Measurements from ENCODE around the gene GNAZ. TPM values are rescaled to one million over a fixed set of nuclear protein-coding genes. Genes with fewer than 3 reads are reported as not detected.

The GNAZ gene
- polyA plus RNA-seq, 2 of the 4 experiments (the other 2 are of a cell fraction), result 1.9 to 2.5 TPM

- no peak for FAIRE-seq
- 95% methylated on average over 4 of the region's 6 CpGs for WGBS (ENCODE audit: missing lambda C conversion rate)
- Histone ChIP-seq H3K4me2 (no peak overlapping the region), H3K27ac (no peak overlapping the region), H3K4me1 (peaks cover 7% of the 10 kb centered on the region; the same call in 1 of the 3 replicates), H3K4me3 (no peak overlapping the region), H3K9me3 (no peaks in the 10 kb centered on the region)
- DNase-seq (ENCODE audit: low read depth in 1 of 2, low spot score in 1 of 2), result no peak
- TF ChIP-seq RCOR1 (IDR thresholded peaks at IDR 0.05; ENCODE audit: low read depth, low read length), result no peak
- TF ChIP-seq FOSB (CRISPR knock-in tag; IDR thresholded peaks at IDR 0.05), result no peak
- ChIA-PET CTCF (interaction anchor here (0.8 kb wide), 1 partner anchor 23 kb away, joined by 4 read pairs; no protein-coding TSS in a partner anchor), POLR2A (interaction anchor here (0.6 kb wide), 1 partner anchor 132 kb away, joined by 3 read pairs; no protein-coding TSS in a partner anchor)
- ATAC-seq, result no peak
These were observed 80.4 kb downstream of the GNAZ start for GRCh38 chr22:23150762-23151161.

- no peak overlapping the region for H3K4me3 ChIP-seq
- CTCF ChIA-PET, result no interaction called here
- DNase-seq (ENCODE audit: low read depth in 1 of 2, low spot score in 1 of 2) (no peak), FAIRE-seq (no peak), ATAC-seq (no peak)
- no peaks in the 10 kb centered on the region for H3K4me1 ChIP-seq
- TF ChIP-seq RNF2 (IDR thresholded peaks at IDR 0.05; ENCODE audit: borderline replicate concordance, low read depth) (no peak), HES2 (IDR thresholded peaks at IDR 0.05) (no peak), KDM1A (IDR thresholded peaks at IDR 0.05; ENCODE audit: low read depth) (no peak), HOXB13 (CRISPR knock-in tag; IDR thresholded peaks at IDR 0.05; ENCODE audit: low read depth) (no peak), EP300 (IDR thresholded peaks at IDR 0.05) (no peak), BHLHE40 (IDR thresholded peaks at IDR 0.05; ENCODE audit: low read depth, low read length) (no peak)
- no peak overlapping the region for H3K4me2 ChIP-seq
- WGBS (ENCODE audit: missing lambda C conversion rate), result 81% methylated on average over 12 of the region's 16 CpGs
- H3K27ac ChIP-seq, result no peak overlapping the region
- POLR2A ChIA-PET, result no interaction called here
- H3K9me3 ChIP-seq, result no peaks in the 10 kb centered on the region
These were observed 81.5 kb downstream of the GNAZ start for GRCh38 chr22:23151827-23152226.

GRCh38 chr22:23152238-23153114 lies 82.2 kb downstream of the GNAZ start:
- no peak overlapping the region for H3K27ac ChIP-seq
- H3K4me3 ChIP-seq, result no peak overlapping the region
- no peaks in the 10 kb centered on the region for H3K9me3 ChIP-seq
- H3K4me1 ChIP-seq, result no peaks in the 10 kb centered on the region
- TF ChIP-seq CEBPB (IDR thresholded peaks at IDR 0.05), result no peak
- TF ChIP-seq MAZ (IDR thresholded peaks at IDR 0.05; ENCODE audit: borderline replicate concordance, low read depth, low read length), result no peak
- no peak for TF ChIP-seq MAFK (IDR thresholded peaks at IDR 0.05; ENCODE audit: partially characterized antibody)
- TF ChIP-seq PHF8 (IDR thresholded peaks at IDR 0.05; ENCODE audit: borderline replicate concordance, low read depth), result no peak
- TF ChIP-seq ATOH8 (CRISPR knock-in tag; IDR thresholded peaks at IDR 0.05; ENCODE audit: low read depth), result no peak
- no peak for TF ChIP-seq NPAS2 (CRISPR knock-in tag; IDR thresholded peaks at IDR 0.05; ENCODE audit: borderline replicate concordance)
- no peak for TF ChIP-seq KDM5A (IDR thresholded peaks at IDR 0.05)
- TF ChIP-seq SREBF2 (IDR thresholded peaks at IDR 0.05), result no peak
- no peak for TF ChIP-seq RNF2 (IDR thresholded peaks at IDR 0.05; ENCODE audit: borderline replicate concordance, low read depth)
- TF ChIP-seq ESRRA (IDR thresholded peaks at IDR 0.05; ENCODE audit: borderline replicate concordance, low read length), result no peak
- 88% methylated on average over 10 of the region's 19 CpGs for WGBS (ENCODE audit: missing lambda C conversion rate)
- ChIA-PET CTCF (interaction anchor here (1.3 kb wide), 1 partner anchor 10 kb away, joined by 5 read pairs; no protein-coding TSS in a partner anchor), POLR2A (no interaction called here)
- ATAC-seq (no peak), FAIRE-seq (no peak), DNase-seq (ENCODE audit: low read depth in 1 of 2, low spot score in 1 of 2) (no peak)
- no peak overlapping the region for H3K4me2 ChIP-seq

- FAIRE-seq (no peak), DNase-seq (ENCODE audit: low read depth in 1 of 2, low spot score in 1 of 2) (no peak), ATAC-seq (no peak)
- no peak overlapping the region for H3K4me3 ChIP-seq
- POLR2A ChIA-PET, result no interaction called here
- CTCF ChIA-PET, result interaction anchor here (1.2 kb wide), 1 partner anchor 15 kb away, joined by 3 read pairs; no protein-coding TSS in a partner anchor
- no peaks in the 10 kb centered on the region for H3K9me3 ChIP-seq
- WGBS (ENCODE audit: missing lambda C conversion rate), result 85% methylated on average over 5 of the region's 7 CpGs
- H3K4me1 ChIP-seq, result no peaks in the 10 kb centered on the region
- TF ChIP-seq ELK1 (IDR thresholded peaks at IDR 0.05; ENCODE audit: low read depth, low read length) (no peak), MAX (IDR thresholded peaks at IDR 0.05) (no peak), ESRRA (IDR thresholded peaks at IDR 0.05; ENCODE audit: borderline replicate concordance, low read length) (no peak), EHF (CRISPR knock-in tag; IDR thresholded peaks at IDR 0.05) (no peak), ZFP36 (IDR thresholded peaks at IDR 0.05; ENCODE audit: borderline replicate concordance, partially characterized antibody) (no peak), RARB (CRISPR knock-in tag; IDR thresholded peaks at IDR 0.05) (no peak), RNF2 (IDR thresholded peaks at IDR 0.05; ENCODE audit: borderline replicate concordance, low read depth) (no peak), HOXB5 (CRISPR knock-in tag; IDR thresholded peaks at IDR 0.05) (no peak)
- H3K27ac ChIP-seq, result no peak overlapping the region
- no peak overlapping the region for H3K4me2 ChIP-seq
These were observed 83.7 kb downstream of the GNAZ start for GRCh38 chr22:23153994-23154393.

Measured in A549 (cell line).